HG03378 (cell line): Measurements from ENCODE around the gene FRAT2.
"Not testable (repeated sequence)": the region's sequence is repeated elsewhere in the genome, so short reads cannot be mapped to it uniquely, and the experiment has no call there.

Experiments used
- ATAC-seq: cut with Tn5 transposase; IDR thresholded peaks from one replicate; pipeline ENCODE4 v1.9.1; 2021; ENCODE audit warnings: mild to moderate bottlenecking, moderate library complexity; ENCODE audit not compliant: unreplicated experiment

FRAT2 gene

DNA sequence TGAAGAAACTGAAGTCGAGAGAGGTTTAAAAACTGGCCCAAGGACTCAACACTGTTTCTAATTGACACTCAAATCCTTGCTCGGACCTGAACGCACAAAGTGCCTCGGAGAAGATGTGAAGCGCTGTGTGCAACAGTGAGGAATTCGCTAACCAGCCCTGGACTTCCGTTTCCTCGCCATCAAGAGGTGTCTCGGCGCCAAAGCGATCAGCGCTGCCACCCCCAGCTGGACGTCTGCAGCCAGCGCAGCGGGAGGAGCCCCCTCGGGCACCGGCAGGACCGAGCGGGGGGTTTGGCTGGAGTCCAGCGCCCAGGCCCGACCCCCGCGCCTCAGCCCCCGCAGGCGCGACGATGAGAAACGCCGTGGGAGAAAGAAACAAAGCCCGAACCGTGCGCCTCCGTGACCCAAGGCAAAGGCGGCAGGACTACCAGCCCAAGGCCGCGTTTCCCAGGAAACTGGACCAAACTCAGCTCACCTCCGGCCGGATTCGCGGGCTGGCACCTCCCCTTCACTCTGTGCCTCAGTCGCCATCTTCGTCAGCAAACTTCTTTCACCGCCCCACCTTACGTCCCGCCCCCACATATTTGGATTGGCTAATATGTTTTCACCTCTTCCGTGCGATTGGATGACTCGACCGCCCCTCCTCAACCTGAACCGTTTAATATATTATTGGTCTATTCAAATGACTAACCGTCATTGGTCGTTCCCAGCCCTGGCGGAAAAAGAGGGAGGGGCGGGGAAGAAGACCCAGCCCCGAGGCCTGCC, 42.2 kb downstream of the FRAT2 start, which contains the start of gene ARHGAP19:
ARHGAP19 (minus strand) TSS at position 541 of the 765 bp plus-strand sequence; CDS start at position 531, 10 bp downstream.
- peak; percentile 96 for ATAC-seq

- ATAC-seq = no peak
These were observed 43.0 kb downstream of the FRAT2 start for GRCh38 chr10:97291357-97292096.

GRCh38 chr10:97290576-97291356, 43.8 kb downstream of the FRAT2 start:
- not testable (repeated sequence) for ATAC-seq

GRCh38 chr10:97290076-97290475, 44.5 kb downstream of the FRAT2 start:
- not testable (repeated sequence) for ATAC-seq
